ENCODE data around the gene MED28.
"Not testable (repeated sequence)": the region's sequence is repeated elsewhere in the genome, so short reads cannot be mapped to it uniquely, and the experiment has no call there.

Gene MED28, protein sequence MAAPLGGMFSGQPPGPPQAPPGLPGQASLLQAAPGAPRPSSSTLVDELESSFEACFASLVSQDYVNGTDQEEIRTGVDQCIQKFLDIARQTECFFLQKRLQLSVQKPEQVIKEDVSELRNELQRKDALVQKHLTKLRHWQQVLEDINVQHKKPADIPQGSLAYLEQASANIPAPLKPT
- 103 to 105 reads per million in 2 donors for total RNA-seq

- peak; percentile 93 for DNase-seq
Measured at GRCh38 chr4:17614416-17615299, at the start of gene MED28. Gene MED28 (plus strand): TSS chr4:17614641. CDS start chr4:17614655, 14 bp downstream.

- no peak for DNase-seq
Measured at GRCh38 chr4:17565846-17566245, 48.6 kb upstream of the MED28 start.

DNA sequence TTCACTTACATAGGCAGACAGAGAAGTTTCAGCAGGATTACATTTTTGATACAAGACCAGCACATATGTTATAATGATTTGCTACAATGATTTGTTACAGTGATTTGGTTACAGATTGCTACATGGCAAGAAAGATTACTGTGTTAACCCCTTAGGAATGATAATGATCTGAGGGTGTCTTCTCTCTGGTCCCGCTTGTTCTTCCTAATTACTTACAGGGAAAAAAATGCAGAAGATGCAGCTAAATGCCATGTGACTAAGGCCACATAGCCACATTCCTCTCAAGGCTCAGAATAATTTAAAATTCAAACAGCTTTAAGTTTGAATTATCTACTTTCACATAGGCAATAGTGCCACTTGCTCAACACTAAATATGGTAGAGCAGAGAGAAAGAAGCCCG lies 47.2 kb upstream of the MED28 start:
- no peak for DNase-seq

- no peak for DNase-seq
Measured at GRCh38 chr4:17574206-17574605, 40.2 kb upstream of the MED28 start.

GRCh38 chr4:17575177-17575576 lies 39.3 kb upstream of the MED28 start:
- DNase-seq: not testable (repeated sequence)

GRCh38 chr4:17576932-17577664 lies 37.3 kb upstream of the MED28 start, which contains the start of gene LAP3:
Gene LAP3 (plus strand): TSS chr4:17577198. CDS start chr4:17577466, 268 bp downstream.
- DNase-seq: peak; percentile 100

- peak; percentile 19 for DNase-seq
Measured at GRCh38 chr4:17577665-17578481, 36.6 kb upstream of the MED28 start.

DNA sequence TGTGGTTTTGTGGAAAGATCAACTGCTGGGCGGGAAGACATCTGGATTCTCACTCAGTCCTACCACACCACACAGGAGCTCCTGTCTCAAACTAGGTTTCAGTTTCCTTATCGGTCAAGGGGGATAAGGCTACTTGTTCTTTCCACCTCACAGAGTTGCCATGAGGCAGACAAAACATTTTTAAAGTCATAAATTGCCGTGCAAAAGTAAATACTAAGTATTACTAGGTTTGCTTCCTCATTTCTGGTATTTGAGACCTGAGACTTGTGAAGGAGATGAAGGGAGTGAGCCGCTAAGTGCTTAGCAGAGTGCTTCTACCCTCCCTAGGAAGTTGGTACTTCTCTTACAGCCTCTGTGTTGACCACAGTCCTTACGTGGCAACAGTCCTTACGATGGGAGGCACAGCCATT lies 36.0 kb upstream of the MED28 start:
- no peak for DNase-seq

GRCh38 chr4:17580969-17581368 lies 33.5 kb upstream of the MED28 start:
- DNase-seq: no peak

GRCh38 chr4:17583276-17583675 lies 31.2 kb upstream of the MED28 start:
- no peak for DNase-seq

GRCh38 chr4:17583941-17584340 lies 30.5 kb upstream of the MED28 start:
- no peak for DNase-seq

DNA sequence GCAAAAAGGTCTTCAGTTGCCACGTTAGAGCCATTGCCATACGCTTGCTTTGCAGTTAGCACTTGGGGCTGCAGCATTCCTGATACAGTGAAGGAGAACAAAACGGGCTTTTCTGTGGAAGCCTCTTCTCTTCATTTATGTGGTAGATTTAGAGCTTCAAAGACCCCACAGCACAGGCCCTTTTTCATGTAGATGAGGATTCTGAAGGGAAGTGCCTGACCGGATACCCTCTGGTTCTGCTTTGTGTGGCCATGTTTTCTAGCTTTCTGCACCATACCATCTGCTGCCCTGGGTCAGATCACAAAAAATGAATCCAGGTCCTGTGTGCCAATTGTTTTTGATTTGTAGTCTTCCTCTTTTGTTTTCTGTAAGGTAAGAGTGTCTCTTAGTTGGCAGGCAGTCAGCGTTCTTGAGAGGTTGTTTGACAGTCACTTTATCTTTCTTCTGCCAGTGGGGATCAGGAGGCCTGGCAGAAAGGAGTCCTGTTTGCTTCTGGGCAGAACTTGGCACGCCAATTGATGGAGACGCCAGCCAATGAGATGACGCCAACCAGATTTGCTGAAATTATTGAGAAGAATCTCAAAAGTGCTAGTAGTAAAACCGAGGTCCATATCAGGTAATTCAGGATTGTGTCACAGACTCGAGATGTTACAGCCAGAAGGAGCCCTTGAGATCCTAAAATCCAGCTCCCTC lies 29.8 kb upstream of the MED28 start:
- DNase-seq: no peak

DNA sequence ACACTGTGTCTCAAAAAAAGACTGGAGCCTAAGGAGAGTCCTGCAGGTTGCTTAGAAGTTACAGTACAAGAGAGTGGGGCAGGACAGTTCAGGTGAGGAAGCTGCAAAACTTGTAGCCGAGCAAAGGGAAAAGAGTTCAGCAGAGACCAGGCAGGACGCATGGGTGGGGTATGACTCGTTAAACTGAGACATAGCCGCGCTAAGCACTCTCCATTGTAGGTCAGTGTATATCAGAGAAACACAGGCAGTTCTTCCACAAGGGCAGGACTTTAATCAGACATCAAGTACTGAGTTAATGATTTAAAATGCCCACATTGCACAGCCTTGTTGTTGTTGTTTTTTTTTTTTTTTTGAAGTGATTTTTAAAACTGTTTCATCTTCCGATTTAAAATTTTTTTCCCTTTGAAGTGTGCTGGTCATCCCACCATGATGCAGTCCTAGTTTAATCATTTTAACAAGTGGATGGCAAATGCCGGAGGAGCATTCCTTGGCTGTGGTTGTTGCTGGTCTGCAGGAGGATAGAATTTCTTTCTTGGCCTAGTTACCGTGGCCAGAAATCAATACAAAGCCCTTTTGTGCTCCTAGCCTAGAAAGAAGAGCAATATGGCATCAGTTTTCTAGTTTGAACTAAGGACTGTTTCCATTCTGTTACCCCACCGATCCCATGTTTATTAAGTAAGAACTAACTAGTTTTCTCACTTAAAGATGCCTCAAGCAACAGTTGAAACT lies 27.2 kb upstream of the MED28 start:
- DNase-seq: no peak

DNA sequence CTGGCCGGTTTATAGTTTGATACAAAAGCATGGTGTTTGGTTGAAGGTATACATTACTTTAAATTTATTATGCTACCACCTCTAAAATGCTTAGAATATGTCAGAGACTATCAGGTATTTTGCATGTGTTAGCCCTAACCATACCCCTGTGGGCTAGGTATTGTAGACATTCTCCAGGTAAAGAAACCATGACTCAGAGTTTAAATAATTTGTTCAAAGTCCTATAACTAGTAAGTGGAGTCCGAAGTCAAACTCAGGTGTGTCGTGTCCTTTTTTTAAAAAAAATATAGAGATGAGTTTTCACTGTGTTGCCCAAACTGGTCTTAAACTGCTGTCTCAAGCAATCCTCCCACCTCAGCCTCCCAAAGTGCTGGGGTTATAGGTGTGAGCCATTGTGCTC lies 25.1 kb upstream of the MED28 start:
- DNase-seq: no peak

DNA sequence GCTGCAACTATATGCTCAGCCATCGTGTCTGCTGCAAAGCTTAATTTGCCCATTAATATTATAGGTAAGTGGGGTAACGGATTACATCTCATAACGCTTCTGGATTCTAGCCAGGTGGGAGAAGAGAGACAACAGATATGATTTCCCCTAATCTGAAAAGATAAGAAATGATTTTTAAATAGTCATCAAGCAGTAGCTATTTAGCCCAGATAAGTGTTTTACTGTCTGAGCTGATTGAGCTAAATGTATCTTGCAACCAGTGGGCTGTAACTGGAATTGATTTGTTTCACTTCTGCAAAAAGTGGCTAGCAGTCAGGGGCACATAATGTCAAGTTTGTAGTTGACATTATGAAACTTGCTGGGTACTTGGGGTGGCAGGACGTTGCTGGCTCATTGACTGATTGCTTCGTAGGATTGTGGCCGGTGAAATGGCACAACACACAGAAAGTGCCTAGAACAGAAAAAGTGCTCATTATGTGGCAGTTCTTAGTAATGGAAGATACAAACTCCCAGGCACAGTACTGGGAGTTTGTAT lies 18.9 kb upstream of the MED28 start:
- DNase-seq: no peak

DNA sequence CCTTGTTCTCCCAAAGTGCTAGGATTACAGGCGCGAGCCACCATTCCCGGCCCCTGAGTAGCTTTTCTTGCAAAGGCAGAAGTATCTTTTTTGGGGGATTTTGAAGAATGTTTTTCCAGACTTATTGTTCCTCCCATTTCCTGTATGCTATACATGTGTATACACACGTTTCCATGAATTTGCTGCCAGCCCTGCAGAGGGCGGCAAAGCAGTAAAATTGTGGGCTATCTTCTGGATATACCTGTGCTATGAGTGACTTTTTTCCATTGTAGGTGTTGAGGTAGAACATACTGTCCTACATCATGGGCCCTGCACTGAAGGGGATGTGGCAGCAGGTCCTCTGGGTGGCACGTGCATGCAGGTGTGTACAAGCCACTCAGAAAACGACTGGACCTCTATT lies 16.9 kb upstream of the MED28 start:
- no peak for DNase-seq

DNA sequence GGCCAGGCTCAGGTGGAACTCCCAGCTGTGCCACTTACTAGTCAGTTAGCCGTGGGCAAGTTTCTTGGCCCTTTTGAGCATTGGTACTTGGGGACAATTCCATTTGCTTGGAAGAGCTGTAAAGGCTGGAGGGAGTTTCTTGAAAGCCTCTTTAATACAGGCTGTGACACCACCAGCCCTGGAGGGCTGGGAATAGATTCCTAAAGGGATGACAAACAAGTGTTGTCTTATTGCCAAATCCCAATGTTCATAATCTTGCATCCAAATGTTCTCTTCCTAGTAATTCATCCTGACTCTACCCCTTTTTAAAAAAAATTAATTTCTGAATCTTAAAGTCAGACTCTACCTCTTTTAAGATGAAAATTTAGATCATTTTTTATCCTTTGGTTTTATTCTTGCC lies 14.6 kb upstream of the MED28 start:
- no peak for DNase-seq

GRCh38 chr4:17605236-17605635 lies 9.2 kb upstream of the MED28 start:
- no peak for DNase-seq

DNA sequence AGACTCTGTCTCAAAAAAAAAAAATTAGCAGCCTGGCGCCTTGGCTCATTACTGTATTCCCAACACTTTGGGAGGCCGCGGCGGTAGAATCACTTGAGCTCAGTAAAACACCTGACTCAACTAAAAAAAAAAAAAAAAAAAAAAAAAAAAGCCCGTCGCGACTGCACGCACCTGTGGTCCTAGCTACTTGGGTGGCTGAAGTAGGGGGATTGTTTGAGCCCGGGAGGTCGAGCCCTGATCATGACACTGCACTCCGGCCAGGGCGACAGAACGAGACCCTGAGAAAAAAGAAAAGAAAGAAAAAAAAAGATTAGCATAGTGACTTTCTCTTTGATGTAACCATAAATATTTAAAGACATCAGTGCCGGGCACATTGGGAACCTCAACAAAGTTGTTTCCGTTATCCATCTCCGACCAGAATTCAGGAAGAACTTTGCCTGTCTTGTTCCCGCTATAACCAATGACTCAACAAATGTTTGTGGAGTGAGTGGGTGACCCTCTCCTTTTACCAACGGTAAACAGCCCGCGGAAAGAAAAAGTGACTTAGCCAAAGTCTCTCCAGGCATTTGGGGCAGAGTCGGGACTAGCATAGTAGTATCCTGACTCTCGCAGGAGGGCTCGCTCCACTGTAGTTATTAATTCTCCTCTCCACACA lies 553 bp upstream of the MED28 start:
- no peak for DNase-seq

GRCh38 chr4:17616283-17616682 lies 1.8 kb downstream of the MED28 start:
- DNase-seq: no peak

All from T-helper 9 cell (primary cell).